ENCODE results near the gene TERC.
A peak's percentile ranks its signal among the peaks of the same experiment; 100 is the strongest.

Gene TERC

DNA sequence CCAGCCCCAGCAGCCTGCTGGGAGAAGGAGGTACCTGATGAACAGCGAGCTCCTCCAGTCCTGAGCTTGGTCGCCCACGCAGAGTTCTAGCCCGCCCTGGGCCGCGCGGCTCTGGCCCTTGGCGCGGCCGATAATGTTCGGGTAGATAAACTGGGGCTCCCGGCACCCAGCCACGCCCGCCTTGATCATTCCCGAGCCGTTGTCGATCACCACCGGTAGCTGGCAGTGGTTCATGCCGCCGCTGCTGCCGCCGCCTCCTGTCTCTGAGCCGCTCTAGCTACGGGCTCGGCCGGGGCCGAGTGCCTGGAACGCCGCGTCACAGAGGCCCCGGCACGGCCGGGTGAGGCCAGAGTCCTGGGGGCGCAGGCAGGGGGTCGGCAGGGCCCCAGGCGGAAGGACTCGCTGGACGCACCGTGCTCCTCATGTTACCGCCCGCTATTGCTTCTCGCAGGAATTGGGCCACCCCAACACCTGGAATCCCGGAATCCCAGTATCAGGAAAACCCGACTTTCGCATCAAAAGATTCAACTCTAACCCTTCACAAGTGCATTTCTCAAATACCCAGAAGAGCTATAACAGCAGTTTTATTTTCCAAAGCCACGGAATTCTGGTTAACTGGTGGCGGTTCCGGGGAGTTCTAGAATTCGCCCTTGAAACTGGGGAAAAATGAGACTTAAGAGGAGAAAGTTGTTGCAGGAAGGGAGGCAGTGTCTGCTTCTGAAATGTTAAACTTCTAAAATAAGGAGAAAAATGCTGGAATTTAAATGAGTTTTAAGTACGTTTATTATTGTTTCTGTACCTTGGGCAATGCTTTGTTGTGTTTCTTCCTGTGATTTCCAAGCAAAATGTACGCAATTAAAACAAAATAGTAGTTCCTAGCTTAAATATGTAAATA, 4.7 kb upstream of the TERC start, which contains the start of gene ACTRT3:
ACTRT3 (minus strand) TSS at position 275 of the 895 bp plus-strand sequence; CDS start at position 234, 41 bp downstream.
- TF ChIP-seq, protein P1, sequence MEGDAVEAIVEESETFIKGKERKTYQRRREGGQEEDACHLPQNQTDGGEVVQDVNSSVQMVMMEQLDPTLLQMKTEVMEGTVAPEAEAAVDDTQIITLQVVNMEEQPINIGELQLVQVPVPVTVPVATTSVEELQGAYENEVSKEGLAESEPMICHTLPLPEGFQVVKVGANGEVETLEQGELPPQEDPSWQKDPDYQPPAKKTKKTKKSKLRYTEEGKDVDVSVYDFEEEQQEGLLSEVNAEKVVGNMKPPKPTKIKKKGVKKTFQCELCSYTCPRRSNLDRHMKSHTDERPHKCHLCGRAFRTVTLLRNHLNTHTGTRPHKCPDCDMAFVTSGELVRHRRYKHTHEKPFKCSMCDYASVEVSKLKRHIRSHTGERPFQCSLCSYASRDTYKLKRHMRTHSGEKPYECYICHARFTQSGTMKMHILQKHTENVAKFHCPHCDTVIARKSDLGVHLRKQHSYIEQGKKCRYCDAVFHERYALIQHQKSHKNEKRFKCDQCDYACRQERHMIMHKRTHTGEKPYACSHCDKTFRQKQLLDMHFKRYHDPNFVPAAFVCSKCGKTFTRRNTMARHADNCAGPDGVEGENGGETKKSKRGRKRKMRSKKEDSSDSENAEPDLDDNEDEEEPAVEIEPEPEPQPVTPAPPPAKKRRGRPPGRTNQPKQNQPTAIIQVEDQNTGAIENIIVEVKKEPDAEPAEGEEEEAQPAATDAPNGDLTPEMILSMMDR (IDR thresholded peaks at IDR 0.05; ENCODE audit: low read depth, low read length, poor library complexity, severe bottlenecking) = no peak
- TF ChIP-seq EZH2phosphoT487 (IDR thresholded peaks at IDR 0.05; ENCODE audit: borderline replicate concordance, low read length) = no peak
- peak within 1 kb of the TSS; percentile 67 for H3K4me3 ChIP-seq (ENCODE audit: low read length)
- peaks cover 21% of the 10 kb centered on the region for H3K36me3 ChIP-seq (ENCODE audit: control insufficient read depth, low read length)
- H3K4me1 ChIP-seq (ENCODE audit: control insufficient read depth, low read length) = peaks cover 19% of the 10 kb centered on the region
- peaks cover 48% of the 10 kb centered on the region for H3F3A ChIP-seq (ENCODE audit: control insufficient read depth, insufficient read depth)
- no peaks in the 10 kb centered on the region for H3K9me3 ChIP-seq (ENCODE audit: control insufficient read depth, insufficient read depth, low read length)
- peak within 1 kb of the TSS; percentile 70 for H3K4me2 ChIP-seq (ENCODE audit: low read length)
- no peaks in the 10 kb centered on the region for H3K9me2 ChIP-seq (replicated peaks; ENCODE audit: control insufficient read depth, low read length)
- no peaks in the 10 kb centered on the region for H4K20me1 ChIP-seq (ENCODE audit: control insufficient read depth, insufficient read depth, low read depth, low read length)
- H3K27ac ChIP-seq (ENCODE audit: low read depth, low read length) = peak within 1 kb of the TSS; percentile 18
- H3K27me3 ChIP-seq (ENCODE audit: control insufficient read depth, low read length) = no peaks in the 10 kb centered on the region
- H3K79me2 ChIP-seq (ENCODE audit: control insufficient read depth, low read length) = peaks cover 22% of the 10 kb centered on the region

DNA sequence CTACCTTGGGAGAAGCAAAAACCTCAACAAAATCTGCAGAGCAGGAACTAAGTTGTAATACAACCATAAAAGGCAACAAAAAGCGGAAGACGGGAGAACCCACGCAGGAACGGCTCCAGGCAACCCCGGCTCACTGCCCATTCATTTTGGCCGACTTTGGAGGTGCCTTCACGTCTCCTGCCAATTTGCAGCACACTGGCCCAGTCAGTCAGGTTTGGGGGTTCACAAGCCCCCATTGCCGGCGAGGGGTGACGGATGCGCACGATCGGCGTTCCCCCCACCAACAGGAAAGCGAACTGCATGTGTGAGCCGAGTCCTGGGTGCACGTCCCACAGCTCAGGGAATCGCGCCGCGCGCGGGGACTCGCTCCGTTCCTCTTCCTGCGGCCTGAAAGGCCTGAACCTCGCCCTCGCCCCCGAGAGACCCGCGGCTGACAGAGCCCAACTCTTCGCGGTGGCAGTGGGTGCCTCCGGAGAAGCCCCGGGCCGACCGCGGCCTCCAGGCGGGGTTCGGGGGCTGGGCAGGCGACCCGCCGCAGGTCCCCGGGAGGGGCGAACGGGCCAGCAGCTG, 463 bp downstream of the TERC start:
- no peak for TF ChIP-seq EZH2phosphoT487 (IDR thresholded peaks at IDR 0.05; ENCODE audit: borderline replicate concordance, low read length)
- TF ChIP-seq, protein P1 (IDR thresholded peaks at IDR 0.05; ENCODE audit: low read depth, low read length, poor library complexity, severe bottlenecking) = no peak
- H3K27ac ChIP-seq (ENCODE audit: low read depth, low read length) = peak overlapping the region; percentile 91

DNA sequence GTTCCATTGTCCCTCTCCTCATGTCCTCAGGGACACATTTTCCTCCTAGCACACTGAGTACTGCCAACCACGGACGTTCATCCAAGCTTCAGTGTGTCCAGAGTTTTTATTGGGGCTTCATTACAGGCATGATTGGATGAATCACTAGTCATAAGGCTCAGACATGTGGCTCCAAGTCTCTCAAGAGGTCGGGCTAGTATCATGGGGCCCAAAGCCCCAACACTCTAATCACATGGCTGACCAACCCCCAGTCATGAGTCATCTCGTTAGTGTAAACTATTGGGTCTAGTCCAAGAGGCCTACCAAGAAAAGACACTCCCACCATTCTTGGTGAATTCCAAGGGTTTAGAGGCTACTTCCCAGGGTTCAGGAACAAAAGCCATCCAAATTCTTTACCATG, 4.4 kb downstream of the TERC start:
- peaks cover 49% of the 10 kb centered on the region for H3K4me1 ChIP-seq (ENCODE audit: control insufficient read depth, low read length)
- no peaks in the 10 kb centered on the region; the same call in none of the 2 replicates for H3K79me2 ChIP-seq (ENCODE audit: control insufficient read depth, low read length)
- peaks cover 16% of the 10 kb centered on the region for H3F3A ChIP-seq (ENCODE audit: control insufficient read depth, insufficient read depth)
- no peaks in the 10 kb centered on the region for H4K20me1 ChIP-seq (ENCODE audit: control insufficient read depth, insufficient read depth, low read depth, low read length)
- H3K36me3 ChIP-seq (ENCODE audit: control insufficient read depth, low read length) = peaks cover 5% of the 10 kb centered on the region
- no peaks in the 10 kb centered on the region for H3K9me2 ChIP-seq (replicated peaks; ENCODE audit: control insufficient read depth, low read length)
- H3K4me2 ChIP-seq (ENCODE audit: low read length) = no peak overlapping the region
- no peak overlapping the region for H3K27ac ChIP-seq (ENCODE audit: low read depth, low read length)
- peaks cover 4% of the 10 kb centered on the region; the same call in 1 of the 2 replicates for H3K9me3 ChIP-seq (ENCODE audit: control insufficient read depth, insufficient read depth, low read length)
- no peak for TF ChIP-seq EZH2phosphoT487 (IDR thresholded peaks at IDR 0.05; ENCODE audit: borderline replicate concordance, low read length)
- TF ChIP-seq, protein P1 (IDR thresholded peaks at IDR 0.05; ENCODE audit: low read depth, low read length, poor library complexity, severe bottlenecking) = no peak
- no peaks in the 10 kb centered on the region for H3K27me3 ChIP-seq (ENCODE audit: control insufficient read depth, low read length)
- H3K4me3 ChIP-seq (ENCODE audit: low read length) = no peak overlapping the region

More for the DNA sequence above, 463 bp downstream of the TERC start:
- peaks cover 4% of the 10 kb centered on the region; the same call in 1 of the 2 replicates for H3K9me3 ChIP-seq (ENCODE audit: control insufficient read depth, insufficient read depth, low read length)
- peaks cover 5% of the 10 kb centered on the region for H3K36me3 ChIP-seq (ENCODE audit: control insufficient read depth, low read length)
- H3F3A ChIP-seq (ENCODE audit: control insufficient read depth, insufficient read depth) = peaks cover 45% of the 10 kb centered on the region
- no peaks in the 10 kb centered on the region; the same call in none of the 2 replicates for H3K79me2 ChIP-seq (ENCODE audit: control insufficient read depth, low read length)
- H3K27me3 ChIP-seq (ENCODE audit: control insufficient read depth, low read length) = no peaks in the 10 kb centered on the region
- H4K20me1 ChIP-seq (ENCODE audit: control insufficient read depth, insufficient read depth, low read depth, low read length) = no peaks in the 10 kb centered on the region
- peak overlapping the region; percentile 98 for H3K4me3 ChIP-seq (ENCODE audit: low read length)
- peaks cover 35% of the 10 kb centered on the region for H3K4me1 ChIP-seq (ENCODE audit: control insufficient read depth, low read length)
- no peaks in the 10 kb centered on the region for H3K9me2 ChIP-seq (replicated peaks; ENCODE audit: control insufficient read depth, low read length)
- H3K4me2 ChIP-seq (ENCODE audit: low read length) = peak overlapping the region; percentile 90
